Measurements from ENCODE around the gene WWOX.

Gene WWOX

DNA sequence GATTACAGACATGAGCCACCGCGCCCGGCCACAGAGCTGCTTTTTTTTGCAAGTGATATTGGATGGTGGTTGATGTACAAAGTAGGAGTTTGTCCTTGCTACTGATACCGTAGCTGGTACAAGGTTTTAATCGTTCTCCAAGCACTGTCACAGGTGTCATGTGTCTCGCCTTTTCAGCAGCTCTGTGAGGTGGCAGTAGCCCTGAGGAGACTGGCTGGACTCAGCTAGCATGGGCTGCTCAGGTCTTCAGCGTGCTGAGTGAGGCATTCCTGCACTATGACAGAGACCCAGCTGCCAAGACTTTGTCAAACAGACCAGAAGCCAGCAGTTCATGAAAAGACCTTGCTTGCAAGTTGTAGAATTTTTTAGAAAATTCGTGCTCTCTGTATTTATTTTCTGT lies 7.2 kb downstream of the WWOX start:
- DNase-seq: no peak

- DNase-seq: no peak
These were observed 9.0 kb downstream of the WWOX start for GRCh38 chr16:78108451-78108850.

- DNase-seq: no peak
These were observed 13.8 kb downstream of the WWOX start for GRCh38 chr16:78113258-78113657.

- DNase-seq: no peak
These were observed 16.2 kb downstream of the WWOX start for GRCh38 chr16:78115659-78116058.

- no peak for DNase-seq
These were observed 17.5 kb downstream of the WWOX start for GRCh38 chr16:78116946-78117345.

GRCh38 chr16:78117391-78117790 lies 17.9 kb downstream of the WWOX start:
- no peak for DNase-seq

GRCh38 chr16:78118469-78119025 lies 19.1 kb downstream of the WWOX start:
- DNase-seq: no peak

DNA sequence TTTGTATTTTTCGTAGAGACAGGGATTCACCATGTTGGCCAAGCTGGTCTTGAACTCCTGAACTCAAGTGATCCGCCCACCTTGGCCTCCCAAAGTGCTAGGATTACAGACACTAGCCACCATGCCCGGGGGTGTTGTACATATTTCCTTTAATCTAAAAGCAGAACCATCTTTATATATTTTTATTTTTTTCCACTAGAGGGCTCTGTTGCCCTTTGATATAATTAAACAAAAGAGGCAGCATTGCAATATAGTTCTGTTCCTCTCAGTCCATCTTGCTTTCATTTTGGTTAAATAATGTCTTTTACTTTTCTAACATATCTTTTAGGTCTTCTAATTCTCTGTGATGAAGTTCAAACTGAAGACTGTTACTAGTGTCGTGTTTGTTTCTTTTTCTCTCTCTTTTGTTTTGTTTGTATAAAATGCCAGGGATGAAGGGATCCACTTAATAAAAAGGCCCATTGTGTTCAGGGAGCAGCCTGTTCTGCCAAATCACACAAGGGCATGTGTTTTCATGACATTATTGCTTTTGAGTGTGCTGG lies 23.4 kb downstream of the WWOX start:
- no peak for DNase-seq

DNA sequence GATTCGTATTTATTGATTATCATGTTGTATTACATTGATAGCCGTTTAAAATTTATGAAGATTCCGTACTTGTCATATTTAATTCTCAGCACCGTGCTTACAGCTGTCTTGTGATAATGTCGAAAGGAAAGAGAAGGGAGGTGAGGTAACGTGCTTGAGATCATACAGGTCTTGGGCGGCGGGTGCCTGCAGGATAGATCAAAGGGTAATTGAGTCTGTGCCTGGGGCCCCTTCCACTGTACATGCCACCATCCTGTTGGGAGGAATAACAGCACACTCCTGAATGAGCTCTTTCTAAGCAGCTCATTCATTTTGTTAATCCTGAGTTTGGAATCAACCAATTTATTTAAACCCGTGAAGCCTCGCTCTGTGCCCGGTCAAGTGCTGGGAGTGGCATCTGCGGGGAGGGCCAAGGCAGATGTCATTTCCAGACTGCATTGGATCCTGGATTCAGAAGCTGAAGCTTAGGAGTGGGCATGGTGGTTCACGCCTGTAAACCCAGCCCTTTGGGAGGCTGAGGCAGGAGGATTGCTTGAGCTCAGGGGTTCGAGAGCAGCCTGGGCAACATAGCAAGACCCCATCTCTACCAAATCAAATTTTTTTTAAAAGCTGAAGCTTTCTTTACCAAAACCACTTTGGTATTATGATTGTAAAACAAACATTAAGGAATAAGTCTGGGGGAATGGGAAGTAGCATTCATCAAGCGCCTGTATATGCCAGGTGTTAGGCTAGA lies 25.8 kb downstream of the WWOX start:
- no peak for DNase-seq

GRCh38 chr16:78126662-78127061 lies 27.2 kb downstream of the WWOX start:
- no peak for DNase-seq

DNA sequence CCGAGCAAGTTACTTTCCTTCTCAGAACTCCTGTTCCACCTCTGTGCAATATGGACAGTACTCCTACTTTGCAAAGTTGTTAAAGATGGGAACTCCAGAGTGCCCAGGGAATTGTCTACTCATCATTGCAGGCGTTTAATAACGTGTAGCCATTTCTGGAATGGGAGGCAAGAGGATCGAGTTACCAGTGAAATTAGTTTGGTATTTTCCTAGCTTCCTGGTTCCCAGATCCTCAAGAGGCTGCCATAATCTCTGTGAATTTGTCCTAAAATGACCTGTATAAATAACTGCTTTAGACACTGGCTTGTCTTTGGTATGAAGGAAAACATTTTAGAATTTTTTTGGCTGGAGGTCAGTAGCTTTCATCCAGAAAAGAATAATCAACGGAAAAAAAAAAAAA lies 27.7 kb downstream of the WWOX start:
- DNase-seq: no peak

DNA sequence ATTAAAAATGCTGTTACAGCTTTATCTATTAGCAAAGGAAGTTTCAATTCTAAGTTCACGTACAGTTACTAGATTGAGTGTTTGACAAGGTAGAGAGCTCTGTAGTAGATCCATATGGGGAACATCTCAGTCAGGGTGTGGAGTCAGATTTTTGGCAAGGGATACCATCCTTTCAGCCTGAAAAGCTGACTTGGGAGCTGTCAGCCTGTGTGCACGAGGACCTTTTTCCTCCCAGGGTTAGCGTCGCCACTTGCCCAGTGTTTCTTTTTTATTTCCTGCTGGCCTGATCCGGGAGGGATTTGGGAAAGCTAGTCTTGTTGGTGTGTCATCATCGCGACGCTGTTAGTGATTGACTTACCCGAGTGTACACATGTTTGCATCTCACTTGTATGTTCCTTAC lies 29.5 kb downstream of the WWOX start:
- no peak for DNase-seq

DNA sequence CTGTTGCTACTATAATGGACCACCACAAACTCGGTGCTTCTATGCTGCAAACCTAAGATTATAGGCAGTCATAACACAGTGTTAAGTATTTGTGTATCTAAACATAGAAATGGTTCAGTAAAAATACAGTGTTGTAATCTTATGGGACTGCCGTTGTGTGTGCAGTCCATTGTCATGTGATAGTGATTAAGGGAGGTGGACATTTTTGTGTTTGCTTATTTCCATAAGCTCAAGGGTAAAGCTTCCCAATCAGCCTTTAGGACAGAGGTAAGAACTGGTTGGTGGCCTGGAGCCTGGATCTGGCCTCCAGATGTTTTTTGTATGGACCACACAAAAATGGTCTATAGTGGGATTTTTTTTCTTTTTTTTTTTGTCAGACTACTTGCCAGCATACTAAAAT lies 29.9 kb downstream of the WWOX start:
- DNase-seq: no peak

GRCh38 chr16:78130083-78130608 lies 30.7 kb downstream of the WWOX start:
- no peak for DNase-seq

DNA sequence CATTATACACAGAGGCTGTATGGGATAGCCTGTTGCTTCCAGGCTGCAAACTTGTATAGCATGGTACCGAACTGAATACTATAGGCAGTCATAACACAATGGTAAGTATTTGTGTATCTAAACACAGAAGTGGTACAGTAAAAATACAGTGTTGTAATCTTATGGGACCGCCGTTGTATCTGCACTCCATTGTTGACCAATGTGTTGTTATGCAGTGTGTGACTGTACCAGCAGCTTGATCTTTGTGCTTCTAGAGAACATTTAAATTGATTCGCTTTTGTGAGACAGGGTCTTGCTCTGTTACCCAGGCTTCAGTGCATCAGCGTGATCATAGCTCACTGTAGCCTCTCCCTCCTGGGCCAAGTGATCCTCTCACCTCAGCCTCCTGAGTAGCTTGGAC lies 31.5 kb downstream of the WWOX start:
- no peak for DNase-seq

DNA sequence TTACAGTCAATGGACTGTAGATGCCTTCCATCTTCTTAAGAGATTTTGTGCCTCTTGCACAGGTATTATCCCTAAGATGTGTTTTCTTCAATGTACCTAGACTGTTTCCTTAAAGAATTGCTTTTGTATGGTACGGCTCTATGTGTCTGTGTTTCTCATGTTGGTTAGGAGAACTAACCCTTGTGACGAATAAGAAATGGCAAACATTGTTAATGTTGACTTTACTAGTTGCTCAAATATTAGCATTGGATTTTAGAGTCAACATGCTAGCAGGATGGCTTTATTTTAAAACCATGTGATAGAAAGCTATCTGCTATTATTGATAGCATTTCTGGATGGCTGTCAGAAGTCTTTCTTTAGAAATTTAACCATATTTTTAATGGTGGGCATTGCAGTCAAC lies 34.5 kb downstream of the WWOX start:
- DNase-seq: no peak

GRCh38 chr16:78134944-78135619 lies 35.6 kb downstream of the WWOX start:
- no peak for DNase-seq

- no peak for DNase-seq
These were observed 37.7 kb downstream of the WWOX start for GRCh38 chr16:78137179-78137578.

GRCh38 chr16:78137782-78138616 lies 38.5 kb downstream of the WWOX start:
- no peak for DNase-seq

DNA sequence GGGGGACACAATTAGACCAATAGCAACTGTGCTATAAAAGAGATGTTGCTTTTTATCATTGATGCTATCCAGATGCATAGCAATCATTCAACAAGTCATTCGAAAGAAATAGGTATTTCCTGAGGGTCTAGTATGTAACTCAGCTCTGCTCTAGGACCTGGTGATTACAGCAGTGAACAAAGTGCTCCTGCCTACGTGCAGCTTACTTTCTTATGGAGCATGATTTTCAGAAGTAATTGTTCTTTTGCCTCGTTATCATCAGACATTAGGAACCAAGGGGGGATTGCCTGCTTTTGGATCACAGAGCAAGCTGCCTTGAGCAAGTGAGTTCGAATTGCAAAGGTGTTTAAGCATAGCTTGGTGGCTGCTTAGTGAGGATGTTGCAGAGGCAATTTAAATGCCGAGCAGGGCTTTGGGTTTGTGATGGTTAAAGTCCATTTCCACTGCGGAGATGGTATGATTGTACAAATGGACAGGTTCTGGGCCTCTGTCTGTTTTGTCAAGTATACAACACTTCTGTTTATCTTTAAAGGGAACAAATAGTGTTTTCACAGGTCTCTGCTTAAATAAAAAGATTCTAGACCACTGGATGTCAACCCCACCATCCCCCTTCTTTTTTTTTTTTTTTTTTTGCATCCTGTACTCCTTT lies 41.5 kb downstream of the WWOX start:
- DNase-seq: no peak

- no peak for DNase-seq
These were observed 43.3 kb downstream of the WWOX start for GRCh38 chr16:78142788-78143187.

DNA sequence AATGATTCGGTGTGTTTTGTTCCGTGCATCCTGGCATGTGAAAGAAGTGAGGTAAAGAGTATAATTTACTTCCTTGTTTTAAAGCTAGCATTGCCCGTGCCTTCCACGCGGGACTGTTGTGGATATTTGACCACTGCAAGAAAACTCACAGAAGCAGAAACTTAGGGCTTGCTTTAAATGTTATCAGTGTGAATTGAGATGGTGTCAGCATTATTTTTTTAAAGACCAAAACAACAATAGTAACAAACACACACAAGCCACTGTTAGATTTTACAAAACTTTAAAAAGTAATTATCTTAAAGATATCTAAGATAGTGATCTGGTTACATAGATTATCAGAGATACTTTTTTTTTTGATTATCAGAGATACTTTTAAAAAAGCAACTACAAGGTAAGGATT lies 47.4 kb downstream of the WWOX start:
- DNase-seq: no peak
